ENCODE data around the gene FREM2.

GRCh38 chr13:38888309-38888708 lies 201.4 kb downstream of the FREM2 start:
- no peak for TF ChIP-seq CTCF (IDR thresholded peaks at IDR 0.05; ENCODE audit: low read depth, low read length)
- no peak for TF ChIP-seq POLR2A (IDR thresholded peaks at IDR 0.05; ENCODE audit: extremely low read depth, insufficient read length)
- TF ChIP-seq MAX (IDR thresholded peaks at IDR 0.05; ENCODE audit: low read depth, low read length) = no peak

Measured in NB4 (cell line).